ENCODE measurements around the gene HAPLN3. TPM values are rescaled to one million over a fixed set of nuclear protein-coding genes. Genes with fewer than 3 reads are reported as not detected.

HAPLN3 gene
- total RNA-seq, 1 experiment from 2014 or later, result 42.4 TPM

DNA sequence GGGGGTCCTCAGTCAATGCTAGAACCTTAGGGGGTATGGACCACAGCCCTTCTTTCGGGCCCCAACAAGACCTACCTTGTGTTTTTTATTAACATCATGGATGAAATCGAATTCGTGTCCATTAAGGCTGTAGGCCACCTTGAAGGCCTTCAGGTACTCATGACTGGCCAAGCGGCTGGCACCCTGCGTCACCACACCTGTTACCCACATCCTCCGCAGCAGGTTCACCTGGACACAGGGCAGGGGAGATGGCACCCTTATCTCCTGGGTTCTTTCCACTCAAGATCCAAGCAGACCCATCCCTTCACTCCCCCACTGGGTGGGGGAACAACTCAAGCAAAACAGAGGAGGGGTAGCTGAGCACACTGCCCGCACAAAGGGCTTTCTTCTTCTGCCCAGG is 11.2 kb upstream of the HAPLN3 start:
- H2BK12ac ChIP-seq (ENCODE audit: insufficient read length, low read depth, low read length), result no peak overlapping the region
- no peaks in the 10 kb centered on the region for H3K27me3 ChIP-seq (ENCODE audit: insufficient read depth, low read length)
- H3K56ac ChIP-seq (ENCODE audit: insufficient read length, low read depth, low read length), result no peak overlapping the region
- no CpG with 5 or more reads among the region's 7 CpGs for WGBS (ENCODE audit: extremely low coverage, insufficient read length, low lambda C conversion rate)
- no peak overlapping the region for H3K4ac ChIP-seq (ENCODE audit: low read depth, low read length)
- H4K8ac ChIP-seq (replicated peaks; ENCODE audit: insufficient read length, low read depth, low read length), result no peak overlapping the region
- no peak overlapping the region for H3K9ac ChIP-seq (ENCODE audit: extremely low read depth, insufficient read length, low read length)
- no peak for DNase-seq
- no peak overlapping the region for H2BK5ac ChIP-seq (ENCODE audit: insufficient read length, low read length)
- no peak overlapping the region for H4K91ac ChIP-seq (ENCODE audit: insufficient read length, low read depth, low read length)
- no peak overlapping the region for H3T11ph ChIP-seq (ENCODE audit: low read length)
- H3K23me2 ChIP-seq (ENCODE audit: insufficient read length, low read depth, low read length, poor library complexity, severe bottlenecking), result no peaks in the 10 kb centered on the region
- peaks cover 8% of the 10 kb centered on the region for H3K4me1 ChIP-seq (ENCODE audit: insufficient read depth, low read length)
- peak overlapping the region in 1 of 3 experiments; percentile 95; a peak in 2 of 7 replicates for H3K27ac Mint-ChIP-seq
- no peak overlapping the region for H4K5ac ChIP-seq (ENCODE audit: insufficient read length, low read depth, low read length)
- no peak overlapping the region for H2AK5ac ChIP-seq (ENCODE audit: insufficient read length, low read length)
- H3K4me3 Mint-ChIP-seq, result no peak overlapping the region
- H3K27ac ChIP-seq (ENCODE audit: insufficient read length, low read depth, low read length), result no peak overlapping the region
- TF ChIP-seq, protein P1, sequence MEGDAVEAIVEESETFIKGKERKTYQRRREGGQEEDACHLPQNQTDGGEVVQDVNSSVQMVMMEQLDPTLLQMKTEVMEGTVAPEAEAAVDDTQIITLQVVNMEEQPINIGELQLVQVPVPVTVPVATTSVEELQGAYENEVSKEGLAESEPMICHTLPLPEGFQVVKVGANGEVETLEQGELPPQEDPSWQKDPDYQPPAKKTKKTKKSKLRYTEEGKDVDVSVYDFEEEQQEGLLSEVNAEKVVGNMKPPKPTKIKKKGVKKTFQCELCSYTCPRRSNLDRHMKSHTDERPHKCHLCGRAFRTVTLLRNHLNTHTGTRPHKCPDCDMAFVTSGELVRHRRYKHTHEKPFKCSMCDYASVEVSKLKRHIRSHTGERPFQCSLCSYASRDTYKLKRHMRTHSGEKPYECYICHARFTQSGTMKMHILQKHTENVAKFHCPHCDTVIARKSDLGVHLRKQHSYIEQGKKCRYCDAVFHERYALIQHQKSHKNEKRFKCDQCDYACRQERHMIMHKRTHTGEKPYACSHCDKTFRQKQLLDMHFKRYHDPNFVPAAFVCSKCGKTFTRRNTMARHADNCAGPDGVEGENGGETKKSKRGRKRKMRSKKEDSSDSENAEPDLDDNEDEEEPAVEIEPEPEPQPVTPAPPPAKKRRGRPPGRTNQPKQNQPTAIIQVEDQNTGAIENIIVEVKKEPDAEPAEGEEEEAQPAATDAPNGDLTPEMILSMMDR (conservative IDR thresholded peaks at IDR 0.05), result no peak
- peaks cover 48 to 92% of the 10 kb centered on the region in 2 experiments for H3K4me1 Mint-ChIP-seq
- H2BK120ac ChIP-seq (ENCODE audit: low read depth, low read length, poor library complexity, severe bottlenecking), result no peak overlapping the region
- no peak overlapping the region for H3K14ac ChIP-seq (ENCODE audit: insufficient read depth, low read length)
- H3K4me2 ChIP-seq (ENCODE audit: insufficient read depth, insufficient read length, low read length), result no peak overlapping the region
- no peaks in the 10 kb centered on the region for H3K9me3 ChIP-seq (ENCODE audit: control insufficient read depth, low read depth, low read length)
- H3K27me3 Mint-ChIP-seq (ENCODE audit: low read depth), result no peaks in the 10 kb centered on the region
- no peak overlapping the region for H3K23ac ChIP-seq (ENCODE audit: insufficient read length, low read depth, low read length)
- no peaks in the 10 kb centered on the region; a peak in 1 of 5 replicates for H3K9me3 Mint-ChIP-seq
- H3K79me1 ChIP-seq (ENCODE audit: insufficient read depth, low read depth, low read length, poor library complexity, severe bottlenecking), result peaks cover 21% of the 10 kb centered on the region
- peaks cover 87 to 100% (median 97%) of the 10 kb centered on the region in 3 experiments for H3K36me3 Mint-ChIP-seq (ENCODE audit: insufficient read depth in 1 of 3, low read depth in 3 of 3)
- H2BK20ac ChIP-seq (ENCODE audit: low read depth, low read length, poor library complexity, severe bottlenecking), result no peak overlapping the region
- no peak overlapping the region for H2BK15ac ChIP-seq (ENCODE audit: low read depth, low read length)
- no peak overlapping the region for H3K18ac ChIP-seq (ENCODE audit: insufficient read length, low read depth, low read length)
- no peak overlapping the region for H2AFZ ChIP-seq (ENCODE audit: low read length)
- no peaks in the 10 kb centered on the region for H4K20me1 ChIP-seq (ENCODE audit: control insufficient read depth, insufficient read depth, insufficient read length)
- peaks cover 13% of the 10 kb centered on the region; the same call in 1 of the 2 replicates for H3K79me2 ChIP-seq (ENCODE audit: insufficient read depth, low read length)
